Activated CD8-positive, alpha-beta memory T cell treated with anti-CD3 and anti-CD28 coated beads for 4 hours (primary cell): Measurements from ENCODE around the gene MAPK1.
A peak's percentile ranks its signal among the peaks of the same experiment; 100 is the strongest.
"Not testable (repeated sequence)": the region's sequence is repeated elsewhere in the genome, so short reads cannot be mapped to it uniquely, and the experiment has no call there.

Experiments used
- DNase-seq, 2 donors: peaks; one replicate each; pipeline ENCODE4 v3.0.0-alpha.2; 2020; ENCODE audit warnings: low read depth in 2 of 2

Gene MAPK1

DNA sequence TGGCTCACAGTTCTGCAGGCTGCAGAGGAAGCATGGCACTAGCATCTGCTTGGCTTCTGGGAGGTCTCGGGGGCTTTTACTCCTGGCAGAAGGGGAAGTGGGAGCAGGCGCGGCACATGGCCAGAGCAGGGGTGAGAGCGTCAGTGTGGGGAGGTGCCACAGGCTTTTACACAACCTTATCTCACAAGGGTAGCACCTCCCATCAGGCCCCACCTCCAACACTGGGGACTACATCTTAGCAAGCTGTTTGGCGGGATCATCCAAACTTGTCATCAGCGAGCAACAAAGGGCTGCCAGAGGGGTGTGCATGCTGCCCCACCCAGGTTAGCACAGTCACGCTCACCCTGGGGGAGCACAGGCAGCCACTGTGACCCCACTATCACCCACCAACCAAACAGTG, 112.9 kb downstream of the MAPK1 start:
- DNase-seq, result no peak

DNA sequence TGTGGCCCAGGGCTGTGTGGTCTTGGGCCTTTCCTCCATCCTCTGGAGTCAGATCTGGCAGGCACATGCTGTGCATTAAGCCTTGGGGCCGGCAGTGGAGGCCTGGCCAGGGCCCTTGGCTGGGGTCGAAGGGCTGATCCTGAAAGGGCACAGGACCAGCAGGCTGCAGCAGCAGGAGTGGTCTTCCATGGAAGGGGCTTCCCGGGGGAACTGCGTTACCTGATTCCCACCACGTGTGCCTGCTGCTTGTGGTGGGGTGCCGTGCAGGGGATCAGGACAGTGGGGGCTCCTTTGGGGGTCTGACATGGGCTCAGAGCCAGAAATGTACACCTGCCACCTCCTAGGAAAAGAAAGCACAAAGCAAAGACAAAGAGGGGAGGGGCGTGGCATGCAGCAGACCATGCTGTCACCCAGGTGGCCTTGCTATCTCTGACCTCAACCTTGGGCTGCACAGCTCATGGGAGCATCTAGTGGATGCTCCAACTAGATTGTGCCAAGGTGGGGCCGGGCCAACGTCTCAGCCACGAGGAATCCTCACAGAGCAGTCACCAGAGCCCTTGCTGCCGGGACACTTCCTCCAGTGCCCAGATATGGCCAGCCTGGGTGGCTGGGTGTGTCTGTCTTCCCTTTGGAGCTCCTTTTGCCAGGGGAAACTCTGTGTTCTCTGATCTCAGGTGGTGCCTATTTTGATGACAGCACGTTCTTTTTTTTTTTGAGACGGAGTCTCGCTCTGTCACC, 113.9 kb downstream of the MAPK1 start:
- no peak for DNase-seq

DNA sequence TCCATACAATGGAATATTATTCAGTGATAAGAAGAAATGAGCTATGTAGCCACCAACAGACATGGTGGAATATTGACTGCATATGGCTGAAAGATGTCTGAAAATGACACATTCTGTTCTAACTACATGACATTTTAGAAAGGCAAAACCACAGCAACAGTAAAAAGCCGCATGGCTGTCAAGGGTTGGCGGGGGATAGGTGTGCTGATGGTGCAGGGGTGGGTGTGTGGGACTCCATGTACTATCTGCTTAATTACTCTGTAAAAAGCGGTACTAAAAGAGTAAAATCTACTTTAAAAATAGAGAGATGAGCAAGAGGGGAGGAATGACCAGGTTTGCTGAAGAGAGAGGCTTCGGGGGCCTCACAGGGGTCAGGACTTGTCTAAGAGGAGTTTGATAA, 115.2 kb downstream of the MAPK1 start:
- DNase-seq, result no peak

DNA sequence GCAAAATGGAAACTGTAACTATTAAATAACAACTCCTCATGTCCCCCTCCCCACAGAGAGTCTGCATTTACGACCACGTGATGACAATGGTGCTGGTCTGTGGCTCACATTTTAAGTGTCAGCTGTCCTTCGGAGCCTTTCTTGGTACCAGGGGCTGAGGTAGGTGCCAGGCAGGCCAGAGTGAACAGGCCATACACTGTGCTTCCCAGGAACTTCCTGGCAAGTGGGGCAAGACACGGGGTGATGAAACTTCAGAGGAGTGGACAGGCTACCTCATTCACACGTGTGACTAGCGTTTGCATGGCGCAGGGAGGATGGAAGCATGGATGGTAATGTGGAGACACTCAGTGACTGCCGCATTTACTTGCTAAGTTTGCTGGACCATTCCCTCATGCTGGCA, 121.5 kb downstream of the MAPK1 start:
- DNase-seq, result no peak

DNA sequence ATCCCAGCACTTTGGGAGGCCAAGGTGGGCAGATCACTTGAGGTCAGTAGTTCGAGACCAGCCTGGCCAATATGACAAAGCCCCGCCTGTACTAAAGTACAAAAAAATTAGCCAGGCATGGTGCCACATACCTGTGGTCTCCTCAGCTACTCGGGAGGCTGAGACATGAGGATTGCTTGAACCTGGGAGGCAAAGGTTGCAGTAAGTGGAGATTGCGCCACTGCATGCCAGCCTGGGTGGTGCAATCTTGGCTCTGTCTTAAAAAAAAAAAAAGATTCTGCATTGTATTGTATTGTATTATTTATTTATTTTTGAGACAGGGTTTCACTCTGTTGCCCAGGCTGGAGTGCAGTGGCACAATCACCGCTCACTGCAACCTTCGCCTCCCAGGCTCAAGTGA, 122.5 kb downstream of the MAPK1 start:
- not testable (repeated sequence) for DNase-seq

DNA sequence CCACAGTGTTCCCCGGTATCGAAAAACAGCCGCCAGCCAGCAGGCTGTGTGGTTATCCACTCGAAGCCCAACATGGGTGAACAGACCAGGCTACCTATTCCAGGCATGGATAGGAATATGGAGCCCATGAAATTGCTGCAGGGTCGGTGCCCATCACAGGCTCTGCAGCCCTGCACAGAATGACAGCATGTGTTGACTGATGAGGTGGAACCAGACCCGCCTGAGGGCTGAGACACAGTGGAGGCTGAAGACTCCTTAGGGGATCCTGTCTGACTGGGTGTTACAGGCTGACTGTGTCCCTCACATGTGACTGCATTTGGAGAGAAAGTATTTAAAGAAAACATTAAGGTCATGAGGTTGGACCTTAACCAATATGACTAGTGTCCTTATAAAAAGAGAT, 125.7 kb downstream of the MAPK1 start:
- no peak for DNase-seq

DNA sequence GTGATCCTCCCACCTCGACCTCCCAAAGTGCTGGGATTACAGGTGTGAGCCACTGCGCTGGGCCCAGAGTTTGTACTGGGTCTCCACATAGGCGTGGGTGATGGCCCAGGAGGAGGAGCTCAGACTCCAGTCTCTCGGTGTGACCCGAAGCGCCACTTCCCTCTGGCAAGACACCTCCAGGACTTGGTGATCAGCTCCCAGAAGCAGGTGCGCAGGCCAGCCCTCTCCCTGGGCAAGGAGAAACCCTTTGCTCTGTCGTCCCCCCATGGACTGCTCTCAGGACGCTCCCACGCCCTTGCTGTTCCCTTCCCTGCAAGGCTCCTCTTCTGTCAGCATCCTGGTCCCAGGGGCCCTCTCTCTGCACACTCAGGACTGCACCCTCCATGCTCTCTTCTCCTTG, 126.4 kb downstream of the MAPK1 start:
- DNase-seq, result no peak

DNA sequence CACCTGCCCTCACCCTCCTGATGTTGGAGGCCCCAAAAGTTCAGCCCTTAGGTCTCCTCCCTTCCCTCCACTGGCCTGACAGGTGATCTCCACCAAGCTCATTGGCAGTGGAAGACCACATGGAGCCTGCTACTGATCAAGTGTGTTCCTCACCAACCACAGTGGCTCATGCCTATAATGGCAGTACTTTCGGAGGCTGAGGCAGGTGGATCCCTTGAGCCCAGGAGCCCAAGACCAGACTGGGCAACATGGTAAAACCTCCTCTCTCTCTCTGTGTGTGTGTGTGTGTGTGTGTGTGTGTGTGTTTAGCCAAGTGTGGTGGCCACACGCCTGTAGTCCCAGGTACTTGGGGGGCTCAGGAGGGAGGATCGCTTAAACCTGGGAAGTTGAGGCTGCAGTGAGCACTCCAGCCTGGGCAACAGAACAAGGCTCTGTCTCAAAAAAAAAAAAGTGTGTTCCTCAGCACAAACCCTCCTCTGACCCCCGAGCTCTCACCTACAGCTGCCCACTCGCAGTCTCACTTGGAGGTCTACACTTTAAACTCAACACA, 127.5 kb downstream of the MAPK1 start:
- DNase-seq, result no peak

DNA sequence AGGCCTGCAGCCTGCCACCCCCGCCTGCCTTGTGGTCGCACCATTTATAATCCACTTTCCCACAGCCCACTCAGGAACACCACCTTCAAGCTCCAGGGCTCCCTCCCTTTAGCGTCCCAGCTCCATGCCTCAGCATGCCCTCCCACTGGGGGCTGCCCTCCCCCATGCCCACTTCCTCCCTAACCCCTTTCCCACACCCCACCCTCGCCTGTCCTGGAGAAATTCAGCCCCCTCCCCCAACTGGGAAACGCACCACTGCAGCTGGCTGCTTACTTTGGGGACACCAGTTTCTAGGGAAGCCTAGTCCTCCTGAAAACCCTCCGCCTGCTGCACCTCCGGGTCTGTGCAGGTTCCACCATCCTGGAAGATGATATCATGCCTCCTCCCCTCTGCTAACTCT, 128.5 kb downstream of the MAPK1 start:
- DNase-seq, result no peak

DNA sequence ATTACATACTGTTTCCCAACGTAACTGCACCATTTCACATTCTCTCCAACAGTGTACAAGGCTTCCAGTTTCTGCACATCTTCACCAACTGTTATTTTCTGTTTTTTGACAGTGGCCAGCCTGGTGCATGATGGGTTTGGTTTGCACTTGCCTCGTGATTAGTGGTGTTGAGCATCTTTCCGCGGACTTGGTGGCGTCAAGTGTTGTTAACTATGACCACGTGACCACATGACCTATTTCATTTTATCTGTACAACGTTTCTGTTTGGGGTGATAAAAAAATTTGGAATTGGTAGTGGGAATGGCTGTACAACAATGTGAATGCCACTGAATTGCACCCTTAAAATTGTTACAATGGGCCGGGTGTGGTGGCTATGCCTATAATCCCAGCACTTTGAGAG, 129.4 kb downstream of the MAPK1 start:
- no peak for DNase-seq

DNA sequence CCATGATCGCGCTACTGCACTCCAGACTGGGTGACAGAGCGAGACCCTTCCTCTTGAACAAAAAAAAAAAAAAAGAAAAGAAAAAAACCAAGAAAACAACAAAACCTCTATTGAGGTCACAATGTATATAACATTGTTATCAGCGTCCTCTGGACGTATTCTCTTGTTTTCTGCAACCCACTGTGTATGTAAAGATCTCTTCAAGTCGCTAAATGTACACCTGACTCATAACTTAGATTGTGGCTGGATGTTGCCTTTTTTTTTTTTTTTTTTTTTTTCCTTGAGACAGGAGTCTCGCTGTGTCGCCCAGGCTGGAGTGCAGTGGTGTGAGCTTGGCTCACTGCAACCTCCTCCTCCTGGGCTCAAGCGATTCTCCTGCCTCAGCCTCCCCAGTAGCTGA, 130.5 kb downstream of the MAPK1 start:
- DNase-seq, result no peak

DNA sequence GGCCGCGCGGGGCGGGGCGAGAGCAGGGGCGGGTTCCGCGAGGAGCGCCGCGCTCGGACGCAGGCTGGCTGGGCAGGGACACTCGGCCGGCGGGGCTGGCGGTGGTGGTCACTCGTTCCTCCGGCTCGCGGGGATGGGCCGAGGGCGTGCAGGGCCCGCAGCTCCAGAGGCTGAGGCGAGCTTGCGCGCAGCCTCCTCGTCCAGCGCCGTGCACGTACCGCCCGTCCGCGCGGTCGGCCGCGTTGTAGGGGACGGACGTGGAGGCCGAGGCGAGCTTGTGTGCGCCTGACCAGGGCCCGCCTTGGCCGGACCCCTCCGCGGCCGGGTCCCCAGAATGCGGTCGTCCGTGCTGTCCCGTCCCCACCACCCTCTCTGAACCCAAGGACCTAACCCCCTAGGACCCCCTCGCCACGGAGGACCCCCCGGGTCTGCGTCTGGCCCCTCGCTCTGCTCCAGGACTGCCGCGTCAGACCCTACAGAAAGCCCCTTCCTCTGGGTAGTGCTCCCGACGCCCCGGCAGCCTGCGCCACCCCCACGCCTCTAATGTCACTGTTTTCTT, 131.3 kb downstream of the MAPK1 start:
- no peak for DNase-seq

DNA sequence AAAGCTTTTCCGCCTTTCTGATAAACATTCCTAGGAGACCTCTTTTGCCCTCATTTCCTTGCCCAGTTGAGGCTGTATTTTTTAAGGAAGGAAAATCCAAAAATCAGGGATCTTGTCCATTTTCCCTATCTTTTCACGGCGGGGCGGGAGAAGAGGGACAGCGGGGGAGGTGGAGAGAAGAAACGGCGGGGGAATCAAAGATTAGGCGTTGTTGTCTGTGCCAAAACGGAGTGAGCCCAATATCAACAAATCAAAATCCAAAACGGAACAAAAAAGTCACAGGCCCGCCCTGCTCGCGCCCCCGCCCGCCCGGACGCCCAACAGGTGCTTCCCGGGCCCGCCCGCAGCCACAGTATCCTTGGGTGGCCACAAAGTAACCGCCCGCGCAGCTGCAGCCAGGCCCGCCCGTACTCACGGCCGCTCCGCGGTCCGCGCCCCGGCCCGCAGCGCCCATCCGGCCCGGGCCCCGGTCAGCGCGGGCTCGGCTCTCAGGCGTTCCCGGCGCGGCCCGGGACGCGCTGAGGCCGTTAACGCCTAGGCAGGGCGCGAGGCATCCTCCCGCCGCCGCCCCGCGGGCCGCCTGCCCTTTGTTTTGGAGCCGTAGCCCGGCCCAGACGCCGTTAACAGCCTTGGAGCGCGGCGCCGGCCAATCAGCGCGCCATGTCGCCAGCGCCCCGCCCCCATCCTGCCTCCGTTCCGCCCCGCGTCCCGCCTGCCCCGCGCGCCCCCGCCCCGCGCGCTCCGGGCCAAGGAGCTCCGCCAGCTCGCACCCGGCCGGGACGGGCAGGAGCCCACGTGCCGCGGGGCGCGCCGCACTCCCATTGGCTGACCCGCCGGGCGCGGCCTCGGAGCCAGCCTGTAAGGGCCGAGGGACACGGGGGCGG, 132.0 kb downstream of the MAPK1 start, which contains the start of gene YPEL1:
Gene YPEL1 (minus strand): TSS at position 595 of the 884 bp plus-strand sequence. CDS start 25,050 bp downstream, outside the sequence.
- DNase-seq, result peak; percentile 87 to 88

DNA sequence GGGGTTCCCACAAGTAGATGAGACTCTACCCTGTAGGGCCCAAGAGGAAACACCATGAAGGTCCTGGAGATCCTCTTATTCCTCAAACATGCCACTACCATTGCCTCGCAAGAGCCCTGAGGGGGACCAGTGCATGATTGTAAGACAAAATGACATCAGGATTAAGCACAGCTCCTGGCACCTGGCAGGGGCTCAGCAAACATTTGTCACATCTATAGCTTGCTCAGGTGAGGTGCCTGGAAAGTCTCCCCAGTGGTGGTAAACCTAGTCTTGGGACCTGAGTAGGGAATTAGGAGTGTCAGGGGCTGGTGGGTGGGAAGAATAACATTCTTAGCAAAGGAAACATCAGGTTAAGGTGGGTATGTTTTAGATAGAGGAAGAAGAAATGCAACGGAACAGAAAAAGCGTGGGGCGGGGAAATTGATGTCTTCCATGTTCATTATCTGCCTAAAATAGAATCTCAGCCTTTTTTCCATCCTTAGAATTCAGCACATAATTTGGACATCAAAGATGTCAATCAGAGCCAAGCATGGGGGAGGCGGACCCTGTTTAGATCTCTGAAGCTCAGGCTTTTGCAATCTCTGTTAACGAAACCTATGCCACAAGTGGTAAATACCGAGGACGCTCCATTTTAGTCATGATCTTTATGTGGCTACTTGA, 132.8 kb downstream of the MAPK1 start:
- DNase-seq, result no peak

DNA sequence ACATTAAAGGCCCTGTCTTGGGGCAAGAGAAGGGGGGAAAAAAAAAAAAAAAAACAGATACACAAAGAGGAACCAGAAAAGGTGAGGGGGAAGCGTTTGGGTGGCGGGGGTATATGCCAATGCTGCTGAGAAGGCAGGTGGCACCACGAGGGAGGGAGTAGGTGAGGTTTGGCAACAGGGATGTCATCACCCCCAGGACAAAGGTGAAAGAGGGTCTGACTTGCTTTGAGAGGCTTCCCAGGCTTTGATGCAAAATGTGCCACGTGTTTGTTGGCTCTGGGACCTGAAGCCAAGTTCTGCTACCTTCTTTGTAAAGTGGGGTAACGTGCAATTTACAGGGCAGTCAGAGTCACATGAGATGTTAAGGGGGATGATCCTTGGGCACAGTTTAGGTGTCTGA, 135.9 kb downstream of the MAPK1 start:
- DNase-seq, result no peak

DNA sequence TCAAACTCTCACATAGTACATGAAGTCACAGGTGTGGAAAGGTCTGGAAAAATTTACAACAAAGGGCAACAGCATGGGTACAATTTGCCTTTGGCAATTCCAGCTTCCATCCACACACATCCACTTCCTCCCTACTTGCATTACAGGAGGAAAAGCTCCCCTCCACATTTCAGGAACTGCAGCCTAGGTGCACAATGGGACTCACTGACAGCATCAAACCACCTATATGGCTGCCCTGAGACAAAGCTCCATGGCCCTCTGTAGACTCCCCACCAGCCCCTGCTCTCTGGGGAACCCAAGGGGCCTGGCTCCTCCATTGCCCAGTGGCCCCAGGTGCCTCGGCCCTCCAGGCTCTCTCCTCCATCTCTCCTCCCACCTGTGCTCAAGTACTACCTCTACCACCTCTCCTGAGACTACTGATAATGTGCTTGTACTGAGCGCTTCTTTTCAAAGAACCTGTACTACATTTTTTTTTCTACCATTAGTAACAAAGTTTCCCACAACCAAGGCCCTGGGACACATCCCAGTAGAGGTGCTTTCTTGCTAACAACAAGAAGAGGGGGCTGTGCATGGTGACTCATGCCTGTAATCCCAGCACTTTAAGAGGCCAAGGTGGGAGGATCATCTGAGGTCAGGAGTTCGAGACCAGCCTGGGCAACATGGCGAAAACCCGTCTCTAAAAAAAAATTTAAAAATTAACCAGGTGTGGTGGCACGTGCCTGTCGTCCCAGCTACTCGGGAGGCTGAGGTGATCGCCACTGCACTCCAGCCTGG, 136.7 kb downstream of the MAPK1 start:
- no peak for DNase-seq

DNA sequence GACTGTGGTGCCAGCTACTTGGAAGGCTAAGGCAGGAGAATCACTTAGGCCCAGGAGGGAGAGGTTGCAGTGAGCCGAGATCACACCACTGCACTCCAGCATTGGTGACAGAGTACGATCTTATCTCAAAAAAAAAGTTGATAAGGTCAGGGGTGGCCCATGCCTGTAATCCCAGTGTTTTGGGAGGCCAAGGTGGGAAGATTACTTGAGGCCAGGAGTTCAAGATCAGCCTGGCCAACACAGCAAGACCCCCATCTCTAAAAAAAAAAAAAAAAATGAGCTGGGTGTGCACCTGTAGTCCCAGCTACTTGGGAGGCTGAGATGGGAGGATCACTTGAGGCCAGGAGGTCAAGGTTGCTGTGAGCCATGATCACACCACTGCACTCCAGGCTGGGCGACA, 138.3 kb downstream of the MAPK1 start:
- not testable (repeated sequence) for DNase-seq

DNA sequence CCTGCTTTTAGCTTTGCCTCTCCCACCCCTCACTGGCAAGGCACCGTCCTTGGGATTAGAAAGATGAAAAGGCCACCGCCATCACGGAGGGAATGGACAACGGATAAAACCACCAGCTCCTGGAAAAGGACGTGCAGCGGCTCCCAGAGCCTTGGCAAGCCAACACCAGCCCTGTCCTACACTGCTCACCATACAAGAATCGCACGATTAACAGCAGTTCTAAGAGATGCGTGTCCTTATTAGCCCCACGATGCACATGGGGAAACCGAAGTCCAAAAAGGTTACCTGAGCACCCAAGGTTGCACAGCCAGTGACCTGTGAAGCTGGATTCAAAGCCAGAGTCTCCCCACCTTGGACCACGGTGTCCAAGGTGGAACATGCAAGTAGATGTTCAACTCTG, 139.2 kb downstream of the MAPK1 start:
- no peak for DNase-seq

DNA sequence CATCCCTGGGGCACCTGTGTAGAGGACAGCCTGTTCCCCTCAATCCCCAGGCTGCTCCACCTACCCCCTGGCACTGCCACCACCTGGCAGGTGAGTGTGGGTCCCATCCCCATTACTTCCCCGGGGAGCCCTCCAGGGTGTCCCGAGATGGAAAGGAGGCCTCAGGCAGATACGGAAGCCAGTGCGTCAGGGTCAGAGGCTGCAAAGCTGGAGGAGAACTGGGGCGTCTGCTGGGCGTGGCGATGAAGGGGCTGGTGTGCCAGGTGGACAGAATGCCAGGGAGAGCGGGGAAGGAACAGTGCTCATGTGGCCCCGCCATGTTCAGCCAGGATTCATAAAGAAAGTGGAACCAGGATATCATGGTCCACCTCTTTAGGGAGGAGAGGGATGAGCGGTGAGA, 139.7 kb downstream of the MAPK1 start:
- no peak for DNase-seq

DNA sequence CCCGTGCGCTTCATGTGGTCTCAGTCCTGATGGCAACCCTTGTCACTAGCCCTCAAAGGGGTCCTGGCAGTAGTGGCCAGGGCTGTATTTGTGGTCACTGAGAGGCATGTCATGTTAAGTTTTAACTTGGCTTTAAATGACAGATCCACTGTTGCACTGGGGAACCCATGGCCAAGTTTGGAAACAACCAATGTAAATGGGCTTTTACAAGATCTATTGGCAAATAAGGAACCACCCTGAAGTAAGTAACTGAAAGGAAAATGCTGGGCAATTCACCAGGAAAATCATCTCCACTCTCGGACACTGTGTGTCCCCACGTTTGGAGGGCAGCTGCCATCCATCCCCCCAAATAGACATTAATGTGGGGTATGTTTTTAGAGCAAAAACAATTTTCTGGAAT, 140.3 kb downstream of the MAPK1 start:
- no peak for DNase-seq

DNA sequence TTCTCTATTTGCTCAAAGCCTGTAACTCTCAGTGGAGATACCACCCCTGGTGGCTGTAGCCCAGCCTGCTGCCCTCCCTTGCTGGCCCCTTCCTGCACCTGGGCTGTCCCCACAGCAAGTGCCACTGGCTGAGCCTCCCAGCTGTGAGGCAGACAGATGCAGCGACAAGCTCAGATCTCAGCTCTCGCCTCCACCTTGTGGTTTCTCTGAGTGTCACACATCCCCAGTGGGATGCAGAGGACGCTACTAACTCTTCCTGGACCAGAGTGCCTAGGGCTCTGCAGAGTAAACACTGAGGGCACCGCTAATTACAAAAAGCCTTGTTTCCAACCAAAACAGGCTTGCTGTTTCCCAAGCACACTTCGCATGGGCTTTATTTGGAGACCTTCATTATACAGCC, 140.8 kb downstream of the MAPK1 start:
- DNase-seq, result peak in 1 of 2 donors; percentile 10
